GM12873 (cell line): ENCODE results near the gene CARD16.

Experiments used
- CTCF ChIP-seq: IDR thresholded peaks from 2 replicates; pipeline ENCODE4 v1.5.1; 2012; ENCODE audit warnings: low read depth, mild to moderate bottlenecking, moderate library complexity, low read length, control low read depth; ENCODE audit not compliant: insufficient read depth; ENCODE audit errors: missing control alignments

CARD16 gene

GRCh38 chr11:105071089-105071732 is 26.1 kb upstream of the CARD16 start:
- no peak for TF ChIP-seq CTCF

GRCh38 chr11:105070306-105070705 is 25.2 kb upstream of the CARD16 start:
- TF ChIP-seq CTCF, result no peak

GRCh38 chr11:105057432-105057831 is 12.3 kb upstream of the CARD16 start:
- no peak for TF ChIP-seq CTCF

- no peak for TF ChIP-seq CTCF
Measured at GRCh38 chr11:105056446-105056845, 11.3 kb upstream of the CARD16 start.

GRCh38 chr11:105054723-105055493 is 9.8 kb upstream of the CARD16 start:
- no peak for TF ChIP-seq CTCF

- TF ChIP-seq CTCF, result no peak
Measured at GRCh38 chr11:105052487-105052886, 7.4 kb upstream of the CARD16 start.

- TF ChIP-seq CTCF, result no peak
Measured at GRCh38 chr11:105051559-105051958, 6.4 kb upstream of the CARD16 start.
